GM21825 (cell line): ENCODE measurements around the gene CDCA5.

ENCODE experiments used
- ATAC-seq: cut with Tn5 transposase; IDR thresholded peaks from one replicate; pipeline ENCODE4 v1.9.1; 2021; ENCODE audit warnings: mild to moderate bottlenecking, moderate library complexity; ENCODE audit not compliant: unreplicated experiment

Gene CDCA5

GRCh38 chr11:65107751-65108468 lies 24.1 kb upstream of the CDCA5 start:
- no peak for ATAC-seq

- no peak for ATAC-seq
Observed at GRCh38 chr11:65107078-65107477, 23.2 kb upstream of the CDCA5 start.

GRCh38 chr11:65104628-65105027 lies 20.8 kb upstream of the CDCA5 start:
- no peak for ATAC-seq

GRCh38 chr11:65103476-65103875 lies 19.6 kb upstream of the CDCA5 start:
- no peak for ATAC-seq

GRCh38 chr11:65102142-65103095 lies 18.6 kb upstream of the CDCA5 start:
- ATAC-seq, result no peak

GRCh38 chr11:65100674-65101350 lies 17.0 kb upstream of the CDCA5 start:
- ATAC-seq, result no peak

GRCh38 chr11:65096926-65097325 lies 13.1 kb upstream of the CDCA5 start:
- no peak for ATAC-seq

GRCh38 chr11:65095974-65096806 lies 12.3 kb upstream of the CDCA5 start, which contains the start of gene VPS51:
VPS51 (plus strand) TSS chr11:65096214; CDS start chr11:65096251, 37 bp downstream.
- peak; percentile 77 for ATAC-seq

GRCh38 chr11:65095427-65095826 lies 11.6 kb upstream of the CDCA5 start:
- no peak for ATAC-seq

- no peak for ATAC-seq
Observed at GRCh38 chr11:65090628-65091027, 6.8 kb upstream of the CDCA5 start.

- no peak for ATAC-seq
Observed at GRCh38 chr11:65089621-65090020, 5.8 kb upstream of the CDCA5 start.

GRCh38 chr11:65087827-65088226 lies 4.0 kb upstream of the CDCA5 start:
- no peak for ATAC-seq

- no peak for ATAC-seq
Observed at GRCh38 chr11:65087216-65087615, 3.4 kb upstream of the CDCA5 start.

GRCh38 chr11:65086809-65087208 lies 3.0 kb upstream of the CDCA5 start:
- ATAC-seq, result no peak

GRCh38 chr11:65085446-65085845 lies 1.6 kb upstream of the CDCA5 start:
- no peak for ATAC-seq

GRCh38 chr11:65084598-65085375 lies 947 bp upstream of the CDCA5 start:
- no peak for ATAC-seq

GRCh38 chr11:65083134-65083833 lies 556 bp downstream of the CDCA5 start:
- ATAC-seq, result peak; percentile 9

GRCh38 chr11:65078786-65079342 lies 5.0 kb downstream of the CDCA5 start:
- no peak for ATAC-seq

GRCh38 chr11:65078151-65078550 lies 5.7 kb downstream of the CDCA5 start:
- no peak for ATAC-seq
